K562 (cell line): ENCODE results near the gene SYVN1.

Source experiments
- ARID4B ChIP-seq: sonication (generic); formaldehyde crosslinking; IDR thresholded peaks from 2 replicates; pipeline ENCODE4 v1.8.0; 2022; ENCODE audit warnings: mild to moderate bottlenecking, missing genetic modification reagents
- CEBPB ChIP-seq: fragments of 450-650 bp; IDR thresholded peaks from 2 replicates; pipeline ENCODE4 v1.6.1; 2016; ENCODE audit warnings: missing genetic modification characterization, missing compliant biosample characterization
- CTCF ChIP-seq, 3 experiments: IDR thresholded peaks in 2 of 3; conservative IDR thresholded peaks in 1 of 3; 2 replicates each; pipeline ENCODE4 v1.5.1; 2011 to 2012; ENCODE audit warnings: low read length in 3 of 3, mild to moderate bottlenecking in 3 of 3, control low read depth in 2 of 3, improper control_type of control experiment in 1 of 3, inconsistent platforms in 1 of 3, low read depth in 1 of 3, mixed read lengths in 1 of 3, moderate library complexity in 1 of 3; ENCODE audit not compliant: insufficient read depth in 2 of 3
- FOXA1 ChIP-seq: fragments of 450-650 bp; IDR thresholded peaks from 2 replicates; pipeline ENCODE4 v1.6.1; 2016; ENCODE audit warnings: mild to moderate bottlenecking, borderline replicate concordance
- KDM4B ChIP-seq, 2 experiments: fragments of 450-650 bp in 1 of 2; sonication (generic) in 1 of 2; IDR thresholded peaks; 2 replicates each; pipeline ENCODE4 v1.6.1; 2016 to 2017; ENCODE audit warnings: borderline replicate concordance in 2 of 2, antibody characterized with exemption in 1 of 2, low read depth in 1 of 2, mild to moderate bottlenecking in 1 of 2
- NCOA2 ChIP-seq, 2 experiments: fragments of 450-650 bp; IDR thresholded peaks; 2 replicates each; pipeline ENCODE4 v1.6.1; 2018; ENCODE audit warnings: mild to moderate bottlenecking in 2 of 2, moderate library complexity in 1 of 2; ENCODE audit not compliant: partially characterized antibody in 2 of 2

- TF ChIP-seq CTCF (IDR thresholded peaks at IDR 0.05 in 2 of 3, conservative IDR thresholded peaks at IDR 0.05 in 1 of 3; ENCODE audit: insufficient read depth in 2 of 3, low read depth in 1 of 3, low read length in 3 of 3) (no peak), ARID4B (CRISPR knock-in tag) (no peak), CEBPB (tag) (no peak), FOXA1 (no peak), NCOA2 (IDR thresholded peaks at IDR 0.05; ENCODE audit: partially characterized antibody in 2 of 2) (no peak), KDM4B (IDR thresholded peaks at IDR 0.05; ENCODE audit: borderline replicate concordance in 2 of 2, low read depth in 1 of 2) (no peak)
Measured at GRCh38 chr11:65119670-65119995, 14.7 kb downstream of the SYVN1 start.
